GM21390 (cell line): ENCODE measurements around the gene NINL.

ENCODE experiments used
- ATAC-seq: cut with Tn5 transposase; IDR thresholded peaks from one replicate; pipeline ENCODE4 v1.9.1; 2021; ENCODE audit not compliant: unreplicated experiment

The NINL gene

GRCh38 chr20:25534845-25535244, 50.5 kb downstream of the NINL start:
- no peak for ATAC-seq

- ATAC-seq: no peak
Observed at GRCh38 chr20:25533920-25534700, 51.2 kb downstream of the NINL start.

DNA sequence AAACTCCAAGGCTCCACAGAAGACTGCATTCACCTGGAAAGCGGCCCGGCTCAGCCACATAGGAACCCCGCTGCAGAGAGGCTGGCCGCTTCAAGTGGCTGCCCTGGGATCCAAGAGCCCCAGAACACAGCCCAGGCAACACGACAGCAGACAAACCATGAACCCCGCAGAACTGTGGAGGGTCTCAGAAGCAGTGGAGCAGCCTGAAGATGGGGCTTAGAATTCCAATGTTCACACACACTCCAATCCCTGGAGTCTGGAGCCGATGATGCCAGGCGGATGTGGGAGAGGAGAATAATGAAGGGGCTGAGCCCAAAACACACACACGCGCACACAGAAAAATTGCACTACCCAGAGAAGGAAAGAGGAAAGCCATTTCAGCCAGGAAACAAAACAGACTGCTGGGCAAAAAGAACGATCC, 52.4 kb downstream of the NINL start:
- ATAC-seq: no peak

DNA sequence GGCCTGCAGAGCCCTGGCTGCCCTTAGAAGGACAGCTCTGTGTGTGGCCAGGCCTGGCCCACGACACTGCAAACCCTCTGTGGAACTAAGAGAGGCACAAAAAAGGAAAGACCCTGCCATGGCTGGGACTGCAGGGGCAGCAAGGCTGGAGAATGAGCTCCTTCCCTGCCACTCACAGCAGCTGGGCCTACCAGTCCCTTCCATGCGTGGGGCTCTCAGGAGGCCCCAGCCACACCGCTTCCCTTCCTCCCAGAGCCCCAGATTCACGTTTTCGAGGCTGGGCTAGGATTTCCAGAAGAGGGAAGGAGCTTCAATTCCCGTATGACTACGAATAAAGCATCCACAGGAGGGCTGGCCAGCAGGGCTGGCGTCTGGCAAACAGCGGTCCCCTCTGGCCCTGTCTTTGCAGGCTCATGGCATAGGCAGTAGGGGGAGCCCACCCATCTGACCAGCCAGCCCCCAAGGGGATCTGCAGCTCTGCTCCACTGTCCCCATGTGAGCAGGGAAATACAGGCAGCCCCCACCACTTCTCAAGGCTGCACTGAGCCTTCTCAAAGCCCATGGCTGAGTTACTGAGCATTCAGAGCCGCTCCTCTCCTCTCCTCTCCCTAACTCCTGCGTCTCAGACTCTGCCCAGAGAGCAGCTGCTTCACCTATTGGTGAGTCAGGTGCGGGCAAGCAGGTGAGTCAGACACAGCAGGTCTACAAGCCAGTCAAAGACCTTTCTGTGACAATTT, 53.1 kb downstream of the NINL start:
- ATAC-seq: no peak

DNA sequence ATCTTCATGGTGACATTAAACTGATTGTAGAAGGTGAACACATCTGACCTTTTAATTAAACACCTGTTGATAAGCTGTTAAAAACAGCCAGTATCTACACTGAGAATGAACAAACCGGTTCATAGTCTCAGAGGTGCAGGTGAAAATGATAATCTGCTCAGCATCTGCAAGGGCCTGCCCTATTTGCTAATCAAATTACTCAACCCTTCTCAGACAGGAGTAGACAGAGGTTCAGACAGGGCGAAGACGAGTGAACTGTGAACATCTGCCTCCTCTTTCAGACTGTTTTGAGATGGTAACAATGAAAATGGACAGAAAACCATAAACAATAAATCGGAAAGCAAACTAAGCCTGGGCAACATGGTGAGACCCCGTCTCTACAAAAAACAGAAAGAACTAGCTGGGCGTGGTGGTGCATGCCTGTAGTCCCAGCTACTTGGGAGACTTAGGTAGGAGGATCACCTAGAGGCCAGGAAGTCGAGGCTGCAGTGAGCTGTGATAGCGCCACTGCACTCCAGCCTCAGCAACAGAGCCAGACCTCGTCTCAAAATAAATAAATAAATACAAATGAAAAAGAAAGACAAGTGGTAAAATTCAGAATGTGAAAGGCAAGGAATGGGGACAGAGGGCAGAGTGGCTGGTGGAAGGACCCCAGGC, 55.9 kb downstream of the NINL start:
- ATAC-seq: no peak

DNA sequence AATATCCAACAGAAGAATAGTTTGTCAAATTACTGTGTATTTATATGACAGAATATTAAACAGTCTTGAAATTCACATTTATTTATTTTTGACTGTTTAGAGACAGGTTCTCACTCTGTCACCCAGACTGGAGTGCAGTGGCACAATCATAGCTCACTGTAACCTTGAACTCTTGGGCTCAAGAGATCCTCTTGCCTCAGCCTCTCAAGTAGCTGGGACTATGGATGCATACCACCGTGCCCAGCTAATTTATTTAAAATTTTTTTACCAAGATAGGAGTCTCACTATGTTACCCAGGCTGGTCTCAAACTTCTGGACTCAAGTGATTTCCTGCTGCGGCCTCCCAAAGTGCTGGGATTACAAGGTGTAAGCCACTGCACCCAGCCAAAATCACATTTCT, 57.4 kb downstream of the NINL start:
- ATAC-seq: no peak

DNA sequence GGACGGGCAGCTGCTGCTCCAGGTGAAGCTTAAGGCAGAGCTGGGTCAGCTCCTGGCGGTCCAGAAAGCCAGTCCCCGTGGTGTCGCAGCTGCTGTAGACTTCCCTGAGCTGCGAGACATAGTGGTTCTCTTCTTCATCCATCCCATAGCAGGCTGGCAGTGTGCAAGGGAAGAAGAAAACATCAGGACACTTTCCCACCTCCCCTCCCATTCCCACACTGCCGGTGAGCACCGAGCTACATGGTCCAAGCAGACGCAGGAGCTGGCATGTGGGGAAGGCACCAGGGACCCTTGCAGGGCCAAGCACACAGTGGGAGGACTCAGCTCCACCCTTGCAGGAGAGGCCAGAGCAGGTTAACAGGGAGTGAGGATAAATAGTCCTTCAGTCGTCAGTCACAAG, 58.9 kb downstream of the NINL start:
- no peak for ATAC-seq

DNA sequence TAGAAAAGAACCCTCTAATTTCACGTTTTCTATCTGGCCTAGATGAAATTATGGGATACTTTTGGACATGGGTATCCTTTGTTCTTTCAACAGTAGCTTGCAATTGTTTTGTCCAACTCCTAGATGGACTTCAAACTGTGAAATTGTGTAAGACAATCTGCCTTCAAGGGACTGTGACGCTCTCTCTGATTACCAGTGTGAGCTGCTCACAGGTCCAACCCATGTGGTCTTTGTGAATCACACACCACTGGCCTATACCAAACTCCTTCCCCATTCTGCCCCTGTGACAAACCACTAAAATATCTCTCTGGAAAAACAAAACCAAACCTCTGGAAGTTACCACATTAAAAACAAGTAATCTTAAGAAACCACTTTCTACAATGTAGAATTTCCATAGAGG, 59.5 kb downstream of the NINL start:
- ATAC-seq: no peak

DNA sequence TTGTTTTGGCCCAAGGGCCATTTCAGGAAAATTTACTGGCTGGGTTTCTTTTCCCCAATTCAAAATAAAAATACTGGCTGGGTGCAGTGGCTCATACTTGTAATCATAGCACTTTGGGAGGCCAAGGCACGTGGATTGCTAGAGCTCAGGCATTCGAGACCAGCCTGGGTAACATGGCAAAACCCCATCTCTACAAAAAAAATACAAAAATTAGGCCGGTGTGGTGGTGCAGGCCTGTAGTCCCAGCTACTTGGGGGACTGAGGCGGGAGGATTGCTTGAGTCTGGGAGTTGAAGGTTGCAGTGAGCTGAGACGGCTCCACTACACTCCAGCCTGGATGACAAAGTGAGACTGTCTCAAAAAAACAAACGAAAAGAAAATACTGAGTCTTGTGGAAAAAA, 60.0 kb downstream of the NINL start:
- ATAC-seq: no peak

DNA sequence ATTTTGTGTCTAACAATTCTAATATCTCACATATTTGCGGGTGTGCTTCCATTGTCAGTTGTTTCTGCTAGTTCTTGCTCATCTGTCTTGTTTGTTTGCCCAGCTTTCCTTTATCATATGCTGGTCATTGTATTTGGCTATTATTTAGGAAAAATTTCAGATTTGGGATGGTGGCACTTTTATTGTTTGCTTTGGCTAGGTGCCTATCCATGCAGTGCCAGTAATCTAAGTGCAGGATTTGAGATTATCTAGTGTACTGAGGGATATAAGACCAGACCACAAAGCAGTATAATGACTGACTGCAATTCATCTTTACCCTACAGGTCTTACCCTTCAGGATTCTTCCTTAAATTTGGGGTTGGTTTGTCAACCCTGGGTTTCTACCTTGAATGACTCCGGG, 63.9 kb downstream of the NINL start:
- ATAC-seq: no peak

- no peak for ATAC-seq
Observed at GRCh38 chr20:25517124-25517523, 68.2 kb downstream of the NINL start.

DNA sequence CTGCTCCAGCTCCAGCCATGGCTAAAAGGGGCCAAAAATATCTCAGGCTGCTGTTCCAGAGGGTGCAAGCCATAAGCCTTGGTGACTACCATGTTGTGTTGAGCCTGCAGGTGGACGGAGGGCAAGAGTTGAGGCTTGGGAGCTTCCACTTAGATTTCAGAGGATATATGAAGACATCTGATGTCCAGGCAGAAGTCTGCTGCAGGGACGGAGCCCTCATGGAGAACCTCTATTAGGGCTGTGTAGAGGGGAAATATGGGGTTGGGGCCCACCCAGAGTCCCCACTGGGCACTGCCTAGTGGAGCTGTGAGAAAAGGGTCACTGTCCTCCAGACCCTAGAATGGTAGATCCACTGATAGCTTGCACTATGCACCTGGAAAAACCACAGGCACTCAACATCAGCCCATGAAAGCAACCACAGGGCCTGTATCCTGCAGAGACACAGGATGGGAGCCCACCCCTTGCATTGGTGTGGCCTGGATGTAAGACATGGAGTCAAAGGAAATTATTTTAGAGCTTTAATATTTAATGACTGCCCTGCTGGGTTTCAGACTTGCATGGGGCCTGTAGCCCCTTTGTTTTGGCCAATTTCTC, 70.5 kb downstream of the NINL start:
- no peak for ATAC-seq

- ATAC-seq: no peak
Observed at GRCh38 chr20:25514195-25514594, 71.1 kb downstream of the NINL start.

DNA sequence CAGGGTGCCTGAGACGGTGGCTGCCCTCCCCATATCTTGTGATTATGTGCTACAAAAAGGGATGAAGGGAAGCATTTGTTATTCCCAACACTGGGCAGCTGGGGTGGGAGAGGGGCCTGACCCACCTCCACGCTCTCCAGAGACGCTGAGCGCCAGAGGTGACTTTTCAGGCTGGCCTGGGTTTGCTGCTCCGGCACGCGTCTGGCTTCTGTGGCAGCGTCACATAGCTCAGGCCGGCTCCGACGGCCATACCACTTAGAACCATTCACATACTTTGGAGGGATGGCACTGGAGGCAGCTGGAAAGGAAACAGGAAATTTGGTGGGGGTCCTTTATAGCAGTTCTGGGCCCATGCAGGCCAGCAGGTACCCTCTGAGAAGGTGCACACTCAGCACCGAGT, 72.6 kb downstream of the NINL start:
- no peak for ATAC-seq

DNA sequence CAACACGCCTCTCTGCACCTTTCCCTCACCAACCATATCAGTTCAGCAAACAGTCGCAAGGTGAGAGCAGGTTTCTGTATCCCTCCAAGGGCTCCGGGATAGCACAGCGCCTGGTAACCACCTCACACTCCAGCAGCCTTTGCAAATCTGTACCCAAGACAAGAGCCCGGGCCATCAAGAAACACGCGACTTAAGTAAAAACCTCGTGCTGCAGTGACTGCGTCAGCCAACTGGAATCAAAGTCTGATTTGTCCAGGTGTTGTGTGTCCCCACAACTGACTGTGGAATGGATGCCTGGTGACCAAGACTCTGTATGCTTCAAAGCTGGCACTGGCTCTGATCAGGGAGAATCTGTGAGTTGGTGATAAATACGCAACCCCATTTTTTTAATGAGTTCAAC, 74.1 kb downstream of the NINL start:
- ATAC-seq: no peak

GRCh38 chr20:25510721-25511120, 74.6 kb downstream of the NINL start:
- ATAC-seq: no peak

DNA sequence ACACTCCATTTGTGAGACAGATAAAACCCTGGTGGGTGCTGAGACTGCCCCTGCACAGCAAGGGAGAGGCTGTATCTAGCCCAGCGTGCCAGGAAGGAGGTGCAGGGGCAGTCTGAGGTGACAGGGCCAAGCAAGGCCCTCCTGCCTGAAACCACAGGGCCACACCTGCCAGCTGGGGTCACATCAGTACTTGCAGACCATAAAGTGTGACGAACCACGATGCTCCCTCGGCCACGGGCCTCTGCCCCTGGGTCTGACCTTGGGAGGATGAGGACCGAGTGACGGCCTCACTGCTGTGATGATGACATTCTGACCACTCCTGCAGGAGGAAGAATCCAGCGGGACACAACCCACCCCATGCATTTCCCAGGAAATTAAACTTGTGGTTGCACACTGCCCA, 75.1 kb downstream of the NINL start:
- no peak for ATAC-seq

DNA sequence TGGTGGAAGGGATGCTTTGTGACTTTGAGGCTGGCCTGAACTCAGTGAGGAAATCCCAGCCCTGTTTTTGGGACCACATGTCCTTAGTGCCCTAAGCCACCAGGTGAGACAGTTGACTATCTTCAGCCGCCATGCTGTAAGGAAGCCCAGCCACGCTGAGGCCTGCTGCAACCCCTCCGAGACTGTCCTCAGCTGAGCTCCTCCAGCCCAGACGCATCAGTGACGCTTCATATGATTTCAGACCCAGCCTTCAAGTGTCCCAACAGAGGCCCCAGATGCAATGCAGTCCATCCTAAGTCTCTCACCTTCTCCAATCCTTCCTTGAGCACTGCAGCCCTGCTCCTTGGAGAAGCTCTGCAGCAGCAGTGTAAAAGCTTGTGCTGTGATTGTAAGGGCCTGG, 76.2 kb downstream of the NINL start:
- ATAC-seq: no peak

DNA sequence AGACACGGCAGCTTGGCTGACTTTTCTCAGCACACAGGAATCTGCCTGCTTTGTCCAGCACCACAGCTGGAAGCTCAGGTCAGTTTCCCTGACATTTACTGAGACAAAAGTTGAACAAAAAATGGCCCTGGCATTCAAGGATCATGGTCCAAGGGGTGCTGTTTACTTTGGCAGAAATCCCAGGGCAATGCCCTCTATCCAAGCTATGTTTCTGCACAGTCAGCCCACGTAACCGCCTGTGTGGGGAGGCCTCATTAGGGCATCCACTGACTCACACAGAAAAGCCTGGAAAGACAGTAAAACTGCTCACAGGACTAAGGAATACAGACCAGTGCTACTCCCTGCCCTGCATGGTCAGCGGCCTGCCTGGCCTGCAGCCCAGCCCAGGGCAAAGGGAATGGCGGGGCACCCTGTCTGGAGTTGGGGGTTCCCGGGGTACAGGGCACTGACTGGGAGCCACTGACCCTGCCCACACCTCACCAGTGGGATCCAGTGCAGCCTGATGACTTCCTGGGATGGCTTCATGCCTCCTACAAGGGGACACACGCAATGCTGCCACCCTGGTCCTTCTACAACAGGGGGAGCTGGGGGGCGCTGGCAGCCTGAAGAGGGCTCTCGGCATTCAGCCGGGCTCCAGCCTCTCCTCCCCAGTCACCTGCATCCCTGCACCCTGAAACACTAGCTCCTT, 77.1 kb downstream of the NINL start:
- ATAC-seq: no peak

GRCh38 chr20:25507385-25508082, 77.8 kb downstream of the NINL start:
- ATAC-seq: no peak
